Middle frontal gyrus (tissue), 1 donor: ENCODE data around the gene RGPD6.
"Not testable (repeated sequence)": the region's sequence is repeated elsewhere in the genome, so short reads cannot be mapped to it uniquely, and the experiment has no call there.

Experiments used
- DNase-seq: peaks from one replicate; pipeline ENCODE4 v3.0.0-alpha.2; 2015; ENCODE audit warnings: low spot score; ENCODE audit errors: extremely low spot score

RGPD6 gene

DNA sequence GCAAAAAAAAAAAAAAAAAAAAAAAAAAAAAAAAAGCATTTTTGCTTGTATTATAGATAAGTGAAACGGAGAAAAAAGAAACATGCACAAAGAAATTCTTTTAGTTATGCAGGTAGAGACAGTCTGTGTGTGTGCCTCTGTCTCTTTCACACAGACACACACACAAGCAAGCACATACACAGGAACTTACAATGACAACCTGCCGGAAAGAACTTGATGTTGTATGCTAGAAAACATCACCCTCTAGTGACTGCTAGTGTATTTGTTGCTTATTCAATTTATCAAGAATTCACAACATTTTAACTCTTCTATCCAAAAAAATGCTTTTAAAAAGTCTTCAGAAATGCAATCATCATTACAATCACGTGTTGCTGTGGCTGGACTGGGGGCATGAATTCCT lies 95.8 kb downstream of the RGPD6 start:
- not testable (repeated sequence) for DNase-seq

GRCh38 chr2:110480084-110480483 lies 96.9 kb downstream of the RGPD6 start:
- DNase-seq = not testable (repeated sequence)

- DNase-seq = not testable (repeated sequence)
Measured at GRCh38 chr2:110477370-110477769, 99.7 kb downstream of the RGPD6 start.

GRCh38 chr2:110476952-110477351 lies 100.1 kb downstream of the RGPD6 start:
- not testable (repeated sequence) for DNase-seq

- not testable (repeated sequence) for DNase-seq
Measured at GRCh38 chr2:110475627-110476359, 101.2 kb downstream of the RGPD6 start.

DNA sequence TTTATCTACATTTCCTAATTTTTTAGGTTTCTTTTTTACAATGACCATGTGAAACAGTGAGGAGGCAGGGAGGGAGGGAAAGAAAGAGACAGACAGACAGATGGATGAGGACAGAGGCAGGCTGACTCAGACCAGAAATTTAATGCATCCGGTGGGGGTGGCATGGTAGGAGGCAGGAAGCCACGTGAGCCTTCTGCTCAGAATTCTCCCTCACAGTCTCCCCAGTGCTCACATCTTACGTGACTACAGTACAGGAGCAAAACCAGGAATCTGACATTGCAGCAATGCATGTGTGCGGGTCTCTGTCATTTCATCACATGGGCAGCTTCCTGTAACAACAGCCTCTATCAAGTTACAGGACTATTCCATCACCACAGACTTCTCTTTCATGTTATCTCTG lies 102.1 kb downstream of the RGPD6 start:
- not testable (repeated sequence) for DNase-seq

- not testable (repeated sequence) for DNase-seq
Measured at GRCh38 chr2:110473059-110473358, 104.0 kb downstream of the RGPD6 start.

GRCh38 chr2:110472171-110473058 lies 104.6 kb downstream of the RGPD6 start, which contains the start of gene LIMS4:
LIMS4 (minus strand) TSS chr2:110472816; CDS start chr2:110472778, 38 bp downstream.
- DNase-seq = not testable (repeated sequence)

- not testable (repeated sequence) for DNase-seq
Measured at GRCh38 chr2:110468921-110469320, 108.1 kb downstream of the RGPD6 start.

DNA sequence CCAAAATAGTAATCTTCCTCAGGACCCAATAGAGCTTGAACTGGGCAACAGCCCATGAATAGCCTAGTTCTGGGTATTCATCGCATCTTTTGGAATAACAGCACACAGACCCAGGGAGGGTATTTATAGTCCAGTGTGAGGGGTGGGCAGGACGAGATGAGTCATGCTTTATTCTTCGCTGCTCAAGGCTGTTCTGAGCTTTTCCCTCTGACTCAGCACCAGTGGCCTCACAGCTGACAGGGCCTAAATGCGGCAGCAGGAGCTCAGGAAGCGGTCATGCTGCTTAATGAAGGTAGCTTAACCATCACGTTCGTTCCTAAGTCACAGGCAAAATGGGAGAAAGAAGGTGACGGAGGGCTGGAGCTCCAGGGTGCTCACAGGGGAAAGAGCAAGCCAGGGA lies 111.7 kb downstream of the RGPD6 start:
- DNase-seq = not testable (repeated sequence)
